ENCODE results near the gene TMEM238.

DNA sequence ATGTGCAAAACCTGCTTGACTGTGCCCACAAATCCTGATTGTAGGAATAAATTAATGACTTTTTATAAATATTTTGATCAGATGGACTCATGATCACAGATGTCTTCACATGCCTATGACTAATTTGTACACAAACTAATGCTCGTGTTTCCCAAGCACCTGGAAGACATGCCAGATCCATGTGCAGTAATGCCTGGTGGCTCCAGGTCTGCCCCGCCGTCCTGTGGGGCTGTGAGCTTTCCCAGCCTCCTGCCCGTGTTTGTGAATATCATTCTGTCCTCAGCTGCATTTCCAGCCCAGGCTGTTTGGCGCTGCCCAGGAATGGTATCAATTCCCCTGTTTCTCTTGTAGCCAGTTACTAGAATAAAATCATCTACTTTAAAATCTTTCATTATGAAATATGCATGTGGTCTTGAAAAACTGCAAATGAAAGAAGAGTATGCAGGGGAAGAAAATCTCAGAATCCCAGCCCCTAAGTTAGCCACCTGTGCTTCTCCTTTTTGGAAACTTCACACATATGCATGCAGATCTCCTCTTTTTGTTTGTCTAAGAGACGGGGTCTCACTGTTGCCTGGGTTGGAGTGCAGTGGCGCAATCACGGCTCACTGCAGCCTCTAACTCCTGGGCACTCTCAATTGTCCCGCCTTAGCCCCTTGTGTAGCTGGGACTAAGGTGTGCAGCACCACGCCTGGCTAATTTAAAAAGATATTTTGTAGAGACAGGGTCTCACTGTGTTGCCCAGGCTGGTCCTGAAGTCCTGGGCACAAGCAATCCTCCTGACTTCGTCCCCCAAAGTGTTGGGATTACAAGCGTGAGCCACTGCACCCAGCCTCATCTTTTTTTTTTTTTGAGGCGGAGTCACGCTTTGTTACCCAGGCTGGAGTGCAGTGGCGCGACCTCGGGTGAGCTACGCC is 7.9 kb upstream of the TMEM238 start:
- TF ChIP-seq EZH2 (IDR thresholded peaks at IDR 0.05; ENCODE audit: insufficient read depth, poor library complexity, severe bottlenecking) (no peak), EZH2phosphoT487 (IDR thresholded peaks at IDR 0.05; ENCODE audit: insufficient read depth, low read depth) (no peak)
